Psoas muscle (tissue), 8 donors: Measurements from ENCODE around the gene PPA1. TPM values are rescaled to one million over a fixed set of nuclear protein-coding genes. Genes with fewer than 3 reads are reported as not detected.

Source experiments
- ATAC-seq, 4 donors: fragments of 200-7000 bp; cut with Tn5 transposase; one replicate each; pipeline ENCODE4 v1.9.1; 2020; ENCODE audit warnings: moderate library complexity in 3 of 4, mild to moderate bottlenecking in 2 of 4
- DNase-seq, 2 donors: peaks; one replicate each; pipeline ENCODE4 v3.0.0-alpha.2; 2020
- H3K27ac ChIP-seq: fragments of 200-600 bp; one replicate; pipeline ENCODE4 v1.8.0; 2022
- H3K27me3 ChIP-seq, 3 donors: fragments of 200-600 bp in 1 of 3; one replicate each; pipeline versions ENCODE4 v1.6.1 to v1.8.0; 2013 to 2022; ENCODE audit warnings: low read length in 2 of 3, mild to moderate bottlenecking in 2 of 3, moderate library complexity in 1 of 3; ENCODE audit not compliant: insufficient read depth in 3 of 3
- H3K36me3 ChIP-seq, 2 donors: fragments of 200-600 bp in 1 of 2; one replicate each; pipeline versions ENCODE4 v1.6.1 to v1.8.0; 2013 to 2022; ENCODE audit warnings: low read depth in 1 of 2, mild to moderate bottlenecking in 1 of 2, moderate library complexity in 1 of 2; ENCODE audit not compliant: insufficient read depth in 1 of 2
- H3K4me1 ChIP-seq: fragments of 200-600 bp; one replicate; pipeline ENCODE4 v1.8.0; 2022
- H3K4me3 ChIP-seq: fragments of 200-600 bp; one replicate; pipeline ENCODE4 v1.8.0; 2022; ENCODE audit warnings: mild to moderate bottlenecking
- H3K9me3 ChIP-seq: fragments of 200-600 bp; one replicate; pipeline ENCODE4 v1.8.0; 2022
- WGBS, 3 donors: extraction: QIAGEN DNeasy Blood & Tissue Kit; methylation state at CpG; one replicate each; pipeline versions ENCODE4 v1.1.6 to v1.1.7; 2013; 5-methylcytosine and 5-hydroxymethylcytosine counted together
- intact Hi-C, 2 donors: fragments of 100-400 bp; cut with DNase I; formaldehyde crosslinking; loops; one replicate each; pipeline versions ENCODE4 v1.11.0 to v1.14.2; 2022
- polyA plus RNA-seq, 3 donors: library from polyadenylated mRNA; stranded (reverse); fragments of 200-250 nt; gene quantifications; one replicate each; pipeline ENCODE4 v1.2.3, GENCODE V29; 2013
- total RNA-seq, 4 donors: library from RNA; stranded (reverse); fragmentation: NEBNext Ultra II Directional in 2 of 4; extraction: Animal tissue kit (Norgen Biotek cat#: 25700) in 2 of 4; gene quantifications; one replicate each; pipeline versions ENCODE4 v1.2.1 to v1.2.4, GENCODE V29; 2021 to 2023
- TF ChIP-seq, protein P1 (sequence below): fragments of 200-600 bp; IDR thresholded peaks from one replicate; pipeline ENCODE4 v1.8.0; 2022; ENCODE audit warnings: antibody characterized with exemption
- donor health status: healthy with polysubstance abuse.
- donor health status: DM: no; HTN: no; CAD: no; lungs with moderate emphysema.
- donor health status: Bipolar disorder and iron deficiency.
- donor health status: healthy.
- donor health status: DM: yes; HTN: yes; CAD: no.
- donor health status: DM: no; HTN: no; CAD: no.
- donor health status: DM: no; HTN: no; CAD: no.
- donor health status: DM: yes; HTN: yes; CAD: no.

PPA1 gene
- total and polyA plus RNA-seq, 7 donors, result 95.3 to 211 (median 131) TPM

DNA sequence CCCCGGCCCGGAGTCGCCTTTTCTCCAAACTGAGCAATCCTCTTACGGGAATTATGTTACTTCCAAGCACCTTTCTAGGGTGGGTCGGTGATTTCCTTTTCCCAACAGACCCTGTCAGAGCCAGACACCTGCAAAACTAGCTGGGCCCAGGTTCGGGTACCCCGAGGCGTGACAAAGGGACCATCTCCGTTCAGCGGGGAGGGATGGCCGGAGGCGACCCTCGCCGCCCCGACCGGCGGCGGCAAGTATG is 445 bp downstream of the PPA1 start:
- intact Hi-C loops, result no loop called here
- ATAC-seq (no peak), DNase-seq (no peak)
- peaks cover 22% of the 10 kb centered on the region for H3K4me1 ChIP-seq
- peaks cover 3 to 26% of the 10 kb centered on the region in 2 donors for H3K36me3 ChIP-seq
- peak overlapping the region; percentile 93 for H3K4me3 ChIP-seq
- no peaks in the 10 kb centered on the region for H3K27me3 ChIP-seq
- 0% methylated on average over 17 to 18 of the region's 18 CpGs for WGBS, 3 donors
- TF ChIP-seq, protein P1, sequence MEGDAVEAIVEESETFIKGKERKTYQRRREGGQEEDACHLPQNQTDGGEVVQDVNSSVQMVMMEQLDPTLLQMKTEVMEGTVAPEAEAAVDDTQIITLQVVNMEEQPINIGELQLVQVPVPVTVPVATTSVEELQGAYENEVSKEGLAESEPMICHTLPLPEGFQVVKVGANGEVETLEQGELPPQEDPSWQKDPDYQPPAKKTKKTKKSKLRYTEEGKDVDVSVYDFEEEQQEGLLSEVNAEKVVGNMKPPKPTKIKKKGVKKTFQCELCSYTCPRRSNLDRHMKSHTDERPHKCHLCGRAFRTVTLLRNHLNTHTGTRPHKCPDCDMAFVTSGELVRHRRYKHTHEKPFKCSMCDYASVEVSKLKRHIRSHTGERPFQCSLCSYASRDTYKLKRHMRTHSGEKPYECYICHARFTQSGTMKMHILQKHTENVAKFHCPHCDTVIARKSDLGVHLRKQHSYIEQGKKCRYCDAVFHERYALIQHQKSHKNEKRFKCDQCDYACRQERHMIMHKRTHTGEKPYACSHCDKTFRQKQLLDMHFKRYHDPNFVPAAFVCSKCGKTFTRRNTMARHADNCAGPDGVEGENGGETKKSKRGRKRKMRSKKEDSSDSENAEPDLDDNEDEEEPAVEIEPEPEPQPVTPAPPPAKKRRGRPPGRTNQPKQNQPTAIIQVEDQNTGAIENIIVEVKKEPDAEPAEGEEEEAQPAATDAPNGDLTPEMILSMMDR, result no peak
- no peaks in the 10 kb centered on the region for H3K9me3 ChIP-seq
- peak overlapping the region; percentile 84 for H3K27ac ChIP-seq

DNA sequence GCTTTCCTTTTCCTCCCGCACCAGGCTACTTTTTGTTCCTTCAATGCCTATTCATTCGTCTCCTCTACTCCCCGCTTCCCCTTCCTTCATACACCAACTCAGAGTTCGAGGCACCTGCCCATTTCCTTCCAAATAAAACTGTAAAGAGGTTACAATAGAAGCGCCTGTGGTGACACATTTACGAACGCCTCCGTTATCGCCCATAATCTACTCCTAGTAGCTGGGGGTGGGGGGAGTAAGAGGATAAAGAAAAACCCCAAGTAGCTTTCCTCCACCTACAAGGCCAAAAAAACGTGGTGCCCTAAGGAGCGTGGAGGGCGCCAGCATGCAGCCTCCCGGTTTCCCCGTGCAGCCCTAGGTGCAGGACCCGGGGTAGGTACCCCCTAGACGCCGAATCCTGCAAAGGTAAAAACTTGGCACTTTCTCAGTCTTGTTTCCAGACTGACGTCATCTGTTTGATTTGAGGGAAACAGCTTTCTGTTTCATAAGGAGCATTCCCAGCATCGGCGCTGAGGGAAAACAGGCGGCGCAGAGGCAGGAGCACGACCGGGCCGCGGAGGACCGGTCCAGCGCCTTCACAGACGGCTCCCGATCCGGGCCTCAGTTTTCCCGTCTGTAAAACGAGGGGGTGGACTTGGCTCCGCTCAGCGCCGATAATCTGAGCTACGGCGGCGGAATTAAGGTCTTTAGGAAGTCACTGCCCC is 922 bp downstream of the PPA1 start:
- H3K4me1 ChIP-seq, result peaks cover 25% of the 10 kb centered on the region
- peak; percentile 40 to 62 for DNase-seq
- H3K9me3 ChIP-seq, result no peaks in the 10 kb centered on the region
- H3K27me3 ChIP-seq, result no peaks in the 10 kb centered on the region
- WGBS, 3 donors, result 6 to 14% (median 8%) methylated on average over 39 of the region's 39 CpGs
- no peak for ATAC-seq
- H3K36me3 ChIP-seq, result peaks cover 3 to 26% of the 10 kb centered on the region in 2 donors
- TF ChIP-seq, protein P1, result no peak
- peak overlapping the region; percentile 84 for H3K27ac ChIP-seq
- intact Hi-C loops, result no loop called here
- peak overlapping the region; percentile 93 for H3K4me3 ChIP-seq

DNA sequence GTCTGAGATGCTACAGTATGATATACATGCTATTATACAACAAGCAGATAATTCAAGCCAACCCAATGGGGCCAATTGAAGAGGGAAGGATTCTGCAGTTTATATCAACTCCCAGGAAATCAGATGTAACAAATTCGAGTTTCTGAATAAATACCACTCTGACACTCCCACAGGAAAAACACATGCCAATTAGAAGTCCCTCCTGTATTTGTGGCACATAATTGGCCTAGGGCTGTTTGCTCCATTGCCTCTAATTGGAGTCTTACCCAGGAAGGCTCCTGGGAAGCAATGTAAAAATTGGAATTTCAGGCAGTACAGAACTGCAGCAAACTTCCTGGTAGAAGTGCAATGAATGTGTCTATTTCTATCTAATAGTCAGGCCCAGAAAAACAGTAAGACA is 4.7 kb downstream of the PPA1 start:
- no peak for DNase-seq
- intact Hi-C loops, result no loop called here
- Histone ChIP-seq H3K27me3 (no peaks in the 10 kb centered on the region), H3K4me3 (no peak overlapping the region), H3K9me3 (no peaks in the 10 kb centered on the region), H3K27ac (no peak overlapping the region), H3K36me3 (peaks cover 3 to 36% of the 10 kb centered on the region in 2 donors), H3K4me1 (peaks cover 28% of the 10 kb centered on the region)
- TF ChIP-seq, protein P1, result no peak
- WGBS, 3 donors, result 42 to 68% (median 46%) methylated on average over 1 of the region's 1 CpG
- no peak for ATAC-seq

DNA sequence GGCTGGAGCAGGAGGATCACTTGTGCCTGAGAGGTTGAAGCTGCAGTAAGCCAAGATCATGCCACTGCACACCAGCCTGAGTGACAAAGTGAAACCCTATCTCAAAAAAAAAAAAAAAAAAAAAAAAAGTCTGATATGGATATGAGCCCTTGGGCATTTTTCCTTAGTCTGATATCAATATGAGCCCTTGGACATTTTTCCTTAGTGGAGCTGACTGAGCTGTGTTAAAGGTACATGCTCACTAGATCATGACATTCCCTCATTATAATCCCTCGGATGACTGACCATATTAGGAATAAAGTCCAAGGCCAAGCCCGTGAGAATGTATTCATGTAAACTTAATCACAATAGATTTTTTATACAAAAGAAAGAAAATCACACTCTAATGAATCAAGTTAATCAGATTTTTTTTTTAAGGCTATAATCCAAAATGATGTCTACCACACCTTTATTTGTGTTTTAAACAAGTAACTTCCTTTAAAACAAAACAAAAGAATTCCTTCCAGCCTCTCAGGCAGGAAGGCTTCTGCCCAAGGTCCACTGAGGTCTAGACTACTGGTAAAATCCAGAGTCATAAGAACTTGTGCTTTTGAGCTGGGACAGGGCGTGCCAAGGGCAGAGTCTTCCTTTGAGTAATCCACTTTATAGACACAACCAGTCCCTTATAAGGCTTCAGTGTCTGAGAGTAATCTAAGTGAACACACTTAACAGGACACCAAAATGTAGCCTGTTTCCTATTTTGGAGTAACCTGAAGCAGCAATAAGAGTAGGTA is 5.5 kb downstream of the PPA1 start:
- Histone ChIP-seq H3K4me1 (peaks cover 28% of the 10 kb centered on the region), H3K27ac (peak overlapping the region; percentile 19), H3K36me3 (peaks cover 3 to 36% of the 10 kb centered on the region in 2 donors), H3K9me3 (no peaks in the 10 kb centered on the region), H3K27me3 (no peaks in the 10 kb centered on the region), H3K4me3 (no peak overlapping the region)
- WGBS, 3 donors, result 64 to 72% (median 70%) methylated on average over 3 of the region's 3 CpGs
- no peak for DNase-seq
- intact Hi-C loops, result no loop called here
- TF ChIP-seq, protein P1, result no peak
- peak in 1 of 4 donors; percentile 18 for ATAC-seq
